ENCODE results near the gene COL15A1.

The COL15A1 gene

DNA sequence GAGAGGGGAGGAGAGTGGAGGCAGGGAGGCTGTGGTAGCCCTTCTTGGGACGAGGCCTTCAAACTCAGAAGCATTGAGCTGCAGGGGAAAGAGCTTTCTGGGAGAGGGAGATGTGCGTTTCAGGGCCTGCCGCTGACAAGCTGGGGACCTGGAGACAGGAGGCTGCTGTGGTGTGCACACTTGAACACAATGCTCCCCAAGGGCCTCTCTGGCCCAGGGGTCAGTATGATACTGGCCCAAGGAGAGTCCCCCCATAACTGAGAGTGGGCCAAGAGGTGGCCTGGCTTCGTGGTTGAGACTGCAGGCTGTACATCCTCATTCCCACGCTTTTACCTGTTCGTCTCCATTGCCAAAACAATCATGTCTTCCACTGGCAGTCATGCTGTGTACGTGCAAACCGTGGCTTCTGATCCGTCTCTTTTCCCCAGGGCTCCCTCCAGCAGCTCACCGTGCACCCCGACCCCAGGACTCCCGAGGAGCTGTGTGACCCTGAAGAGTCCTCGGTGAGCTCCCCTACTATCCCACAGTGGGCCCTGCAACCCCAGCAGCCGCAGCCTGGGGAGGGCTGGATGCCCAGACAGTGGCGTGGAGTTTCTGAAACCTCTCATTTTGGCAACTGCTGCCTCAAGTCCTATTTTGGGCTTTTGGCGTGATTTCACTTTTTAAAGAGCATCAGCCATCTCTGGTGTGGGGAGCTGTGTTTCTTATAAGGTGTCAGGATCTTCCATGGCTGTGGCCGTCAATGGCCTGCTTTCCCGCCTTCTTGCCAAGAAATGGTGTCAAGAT lies 43.4 kb downstream of the COL15A1 start:
- TF ChIP-seq POLR2AphosphoS5 (IDR thresholded peaks at IDR 0.05; ENCODE audit: low read depth, low read length) (no peak), SIN3A (IDR thresholded peaks at IDR 0.05; ENCODE audit: borderline replicate concordance, insufficient read depth, low read length) (no peak), TAF1 (IDR thresholded peaks at IDR 0.05; ENCODE audit: borderline replicate concordance, insufficient read depth, low read length) (no peak), FOXP2 (optimal IDR thresholded peaks at IDR 0.05; ENCODE audit: borderline replicate concordance, extremely low read depth, extremely low read length, insufficient read depth) (no peak)
- TF ChIP-seq, protein P1, sequence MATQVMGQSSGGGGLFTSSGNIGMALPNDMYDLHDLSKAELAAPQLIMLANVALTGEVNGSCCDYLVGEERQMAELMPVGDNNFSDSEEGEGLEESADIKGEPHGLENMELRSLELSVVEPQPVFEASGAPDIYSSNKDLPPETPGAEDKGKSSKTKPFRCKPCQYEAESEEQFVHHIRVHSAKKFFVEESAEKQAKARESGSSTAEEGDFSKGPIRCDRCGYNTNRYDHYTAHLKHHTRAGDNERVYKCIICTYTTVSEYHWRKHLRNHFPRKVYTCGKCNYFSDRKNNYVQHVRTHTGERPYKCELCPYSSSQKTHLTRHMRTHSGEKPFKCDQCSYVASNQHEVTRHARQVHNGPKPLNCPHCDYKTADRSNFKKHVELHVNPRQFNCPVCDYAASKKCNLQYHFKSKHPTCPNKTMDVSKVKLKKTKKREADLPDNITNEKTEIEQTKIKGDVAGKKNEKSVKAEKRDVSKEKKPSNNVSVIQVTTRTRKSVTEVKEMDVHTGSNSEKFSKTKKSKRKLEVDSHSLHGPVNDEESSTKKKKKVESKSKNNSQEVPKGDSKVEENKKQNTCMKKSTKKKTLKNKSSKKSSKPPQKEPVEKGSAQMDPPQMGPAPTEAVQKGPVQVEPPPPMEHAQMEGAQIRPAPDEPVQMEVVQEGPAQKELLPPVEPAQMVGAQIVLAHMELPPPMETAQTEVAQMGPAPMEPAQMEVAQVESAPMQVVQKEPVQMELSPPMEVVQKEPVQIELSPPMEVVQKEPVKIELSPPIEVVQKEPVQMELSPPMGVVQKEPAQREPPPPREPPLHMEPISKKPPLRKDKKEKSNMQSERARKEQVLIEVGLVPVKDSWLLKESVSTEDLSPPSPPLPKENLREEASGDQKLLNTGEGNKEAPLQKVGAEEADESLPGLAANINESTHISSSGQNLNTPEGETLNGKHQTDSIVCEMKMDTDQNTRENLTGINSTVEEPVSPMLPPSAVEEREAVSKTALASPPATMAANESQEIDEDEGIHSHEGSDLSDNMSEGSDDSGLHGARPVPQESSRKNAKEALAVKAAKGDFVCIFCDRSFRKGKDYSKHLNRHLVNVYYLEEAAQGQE (IDR thresholded peaks at IDR 0.05; ENCODE audit: insufficient read depth in 1 of 2, low read depth in 2 of 2, low read length in 2 of 2), result no peak

DNA sequence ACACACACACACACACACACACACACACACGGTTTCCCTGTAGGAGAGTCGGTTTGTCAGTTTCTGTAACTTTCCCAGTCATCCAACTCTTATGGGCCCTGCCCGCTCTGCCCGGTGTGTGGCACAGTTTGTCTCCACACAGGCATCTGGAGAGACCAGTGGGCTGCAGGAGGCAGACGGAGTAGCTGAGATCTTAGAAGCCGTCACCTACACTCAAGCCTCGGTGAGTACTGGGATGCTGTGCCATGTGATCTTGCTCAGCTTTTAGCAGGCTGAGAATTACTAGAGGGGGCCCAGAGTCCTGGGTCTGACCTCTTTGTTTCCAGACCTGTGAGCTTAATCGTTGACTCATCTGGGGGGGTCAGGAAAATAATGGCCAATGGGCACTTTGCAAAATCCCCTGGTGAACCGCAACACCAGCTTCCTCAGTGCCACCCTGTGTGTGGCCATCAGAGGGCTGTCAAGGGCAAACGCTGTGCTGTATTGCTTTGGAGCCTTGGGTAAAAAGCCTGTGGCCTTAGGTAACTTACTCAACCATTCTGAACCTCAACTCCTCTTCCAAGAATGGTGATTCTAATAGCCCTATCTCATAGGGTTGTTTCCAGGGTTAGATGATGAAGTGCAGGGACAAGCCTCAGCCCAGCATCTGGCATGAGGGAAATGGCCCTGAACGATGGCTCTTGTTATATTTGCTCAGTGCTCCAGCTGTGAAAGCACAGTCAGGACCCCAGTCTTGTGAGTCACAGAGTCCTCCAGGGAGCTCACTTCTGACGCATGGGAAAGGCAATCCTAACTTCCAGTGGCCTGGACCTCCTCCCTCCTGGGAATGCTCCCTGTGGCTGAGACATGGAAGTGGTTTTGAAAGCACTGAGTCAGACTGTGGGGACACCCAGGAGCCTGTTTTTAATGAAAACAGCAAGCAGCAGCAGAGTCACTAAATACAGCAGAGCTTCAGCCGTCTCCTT lies 45.6 kb downstream of the COL15A1 start:
- TF ChIP-seq SIN3A (IDR thresholded peaks at IDR 0.05; ENCODE audit: borderline replicate concordance, insufficient read depth, low read length), result no peak
- TF ChIP-seq FOXP2 (optimal IDR thresholded peaks at IDR 0.05; ENCODE audit: borderline replicate concordance, extremely low read depth, extremely low read length, insufficient read depth), result no peak
- TF ChIP-seq, protein P1 (IDR thresholded peaks at IDR 0.05; ENCODE audit: insufficient read depth in 1 of 2, low read depth in 2 of 2, low read length in 2 of 2), result no peak

DNA sequence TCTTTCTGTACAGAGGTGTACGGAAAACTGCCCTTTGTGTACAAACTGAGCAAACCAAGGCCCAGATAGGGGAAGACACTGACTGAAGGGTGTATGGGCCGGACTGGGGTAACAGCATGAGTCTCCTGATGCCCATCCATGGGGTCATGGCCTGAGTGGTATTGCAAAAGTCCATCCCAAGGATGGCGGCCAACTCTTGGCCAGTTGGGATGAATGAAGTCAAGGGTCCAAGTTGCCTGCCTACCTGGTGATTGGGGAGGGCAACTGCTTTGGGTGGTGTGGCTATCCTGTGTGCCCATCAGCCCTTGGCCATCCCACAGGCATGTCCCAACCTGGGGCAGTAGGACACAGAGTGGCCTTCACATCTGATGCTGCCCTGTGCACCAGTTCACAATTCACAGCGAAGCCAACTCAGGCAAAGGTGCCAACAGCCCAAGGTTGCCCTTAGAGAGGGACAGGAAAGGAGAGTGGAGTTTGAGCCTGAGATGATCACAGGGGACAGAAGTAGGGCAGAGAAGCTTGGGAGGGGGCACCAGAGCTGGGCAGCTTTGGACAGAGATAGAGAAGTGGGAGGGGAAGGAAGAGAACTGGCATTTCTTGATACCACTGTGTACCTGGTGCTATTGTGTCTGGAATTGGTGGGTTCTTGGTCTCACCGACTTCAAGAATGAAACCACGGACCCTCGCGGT lies 46.6 kb downstream of the COL15A1 start:
- TF ChIP-seq SIN3A (IDR thresholded peaks at IDR 0.05; ENCODE audit: borderline replicate concordance, insufficient read depth, low read length) (no peak), TAF1 (IDR thresholded peaks at IDR 0.05; ENCODE audit: borderline replicate concordance, insufficient read depth, low read length) (no peak), POLR2AphosphoS5 (IDR thresholded peaks at IDR 0.05; ENCODE audit: low read depth, low read length) (no peak), FOXP2 (optimal IDR thresholded peaks at IDR 0.05; ENCODE audit: borderline replicate concordance, extremely low read depth, extremely low read length, insufficient read depth) (no peak)
- TF ChIP-seq, protein P1 (IDR thresholded peaks at IDR 0.05; ENCODE audit: insufficient read depth in 1 of 2, low read depth in 2 of 2, low read length in 2 of 2), result no peak

DNA sequence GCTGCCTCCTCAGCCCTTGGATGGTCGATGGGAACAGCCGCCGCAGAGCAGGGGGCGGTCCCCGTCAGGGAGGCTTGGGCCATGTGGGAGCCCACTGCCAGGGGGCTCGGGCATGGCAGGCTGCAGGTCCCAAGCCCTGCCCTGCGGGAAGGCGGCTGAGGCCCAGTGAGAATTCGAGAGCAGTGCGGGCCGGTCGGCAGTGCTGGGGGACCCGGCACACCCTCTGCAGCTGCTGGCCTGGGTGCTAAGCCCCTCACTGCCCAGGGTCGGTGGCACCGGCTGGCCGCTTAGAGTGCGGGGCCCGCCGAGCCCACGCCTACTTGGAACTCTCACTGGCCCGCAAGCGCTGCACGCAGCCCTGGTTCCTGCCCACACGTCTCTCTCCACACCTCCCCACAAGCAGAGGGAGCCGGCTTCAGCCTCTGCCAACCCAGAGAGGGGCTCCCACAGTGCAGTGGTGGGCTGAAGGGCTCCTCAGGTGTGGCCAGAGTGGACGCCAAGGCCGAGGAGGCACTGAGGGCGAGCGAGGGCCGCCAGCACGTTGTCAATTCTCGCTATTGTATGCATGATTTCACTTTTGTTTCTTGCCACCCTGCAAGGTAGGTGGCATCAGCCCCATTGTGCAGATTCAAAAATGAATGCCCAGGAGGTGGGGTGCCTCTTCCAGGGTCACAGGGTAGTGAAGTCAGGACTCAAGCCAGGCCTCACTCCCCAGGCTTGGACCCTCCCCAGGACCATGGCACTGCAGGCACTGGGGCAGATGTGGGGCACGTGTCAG lies 48.6 kb downstream of the COL15A1 start:
- no peak for TF ChIP-seq SIN3A (IDR thresholded peaks at IDR 0.05; ENCODE audit: borderline replicate concordance, insufficient read depth, low read length)
- TF ChIP-seq, protein P1 (IDR thresholded peaks at IDR 0.05; ENCODE audit: insufficient read depth in 1 of 2, low read depth in 2 of 2, low read length in 2 of 2), result no peak
- TF ChIP-seq FOXP2 (optimal IDR thresholded peaks at IDR 0.05; ENCODE audit: borderline replicate concordance, extremely low read depth, extremely low read length, insufficient read depth), result no peak
- TF ChIP-seq TAF1 (IDR thresholded peaks at IDR 0.05; ENCODE audit: borderline replicate concordance, insufficient read depth, low read length), result no peak
- no peak for TF ChIP-seq POLR2AphosphoS5 (IDR thresholded peaks at IDR 0.05; ENCODE audit: low read depth, low read length)
